DND-41 (cell line): ENCODE results near the gene NETO1.

ENCODE experiments used
- EZH2 ChIP-seq: IDR thresholded peaks from 3 replicates; pipeline ENCODE4 v1.6.1; 2012; ENCODE audit warnings: borderline replicate concordance, low read depth, mild to moderate bottlenecking, moderate library complexity, low read length, inconsistent platforms; ENCODE audit not compliant: severe bottlenecking
- TF ChIP-seq, protein P1 (sequence below): IDR thresholded peaks from 2 replicates; pipeline ENCODE4 v1.5.1; 2012; ENCODE audit warnings: borderline replicate concordance, low read length, moderate library complexity, mild to moderate bottlenecking; ENCODE audit not compliant: poor library complexity, severe bottlenecking; ENCODE audit errors: extremely low read depth

- TF ChIP-seq, protein P1, sequence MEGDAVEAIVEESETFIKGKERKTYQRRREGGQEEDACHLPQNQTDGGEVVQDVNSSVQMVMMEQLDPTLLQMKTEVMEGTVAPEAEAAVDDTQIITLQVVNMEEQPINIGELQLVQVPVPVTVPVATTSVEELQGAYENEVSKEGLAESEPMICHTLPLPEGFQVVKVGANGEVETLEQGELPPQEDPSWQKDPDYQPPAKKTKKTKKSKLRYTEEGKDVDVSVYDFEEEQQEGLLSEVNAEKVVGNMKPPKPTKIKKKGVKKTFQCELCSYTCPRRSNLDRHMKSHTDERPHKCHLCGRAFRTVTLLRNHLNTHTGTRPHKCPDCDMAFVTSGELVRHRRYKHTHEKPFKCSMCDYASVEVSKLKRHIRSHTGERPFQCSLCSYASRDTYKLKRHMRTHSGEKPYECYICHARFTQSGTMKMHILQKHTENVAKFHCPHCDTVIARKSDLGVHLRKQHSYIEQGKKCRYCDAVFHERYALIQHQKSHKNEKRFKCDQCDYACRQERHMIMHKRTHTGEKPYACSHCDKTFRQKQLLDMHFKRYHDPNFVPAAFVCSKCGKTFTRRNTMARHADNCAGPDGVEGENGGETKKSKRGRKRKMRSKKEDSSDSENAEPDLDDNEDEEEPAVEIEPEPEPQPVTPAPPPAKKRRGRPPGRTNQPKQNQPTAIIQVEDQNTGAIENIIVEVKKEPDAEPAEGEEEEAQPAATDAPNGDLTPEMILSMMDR, result no peak
- no peak for TF ChIP-seq EZH2
Measured at GRCh38 chr18:72859088-72859487, 8.7 kb downstream of the NETO1 start.
